HG03565 (cell line): ENCODE results near the gene TSPAN14.
"Not testable (repeated sequence)": the region's sequence is repeated elsewhere in the genome, so short reads cannot be mapped to it uniquely, and the experiment has no call there.

Experiments
- ATAC-seq: cut with Tn5 transposase; IDR thresholded peaks from one replicate; pipeline ENCODE4 v1.9.1; 2021; ENCODE audit warnings: mild to moderate bottlenecking, moderate library complexity; ENCODE audit not compliant: unreplicated experiment

Gene TSPAN14

DNA sequence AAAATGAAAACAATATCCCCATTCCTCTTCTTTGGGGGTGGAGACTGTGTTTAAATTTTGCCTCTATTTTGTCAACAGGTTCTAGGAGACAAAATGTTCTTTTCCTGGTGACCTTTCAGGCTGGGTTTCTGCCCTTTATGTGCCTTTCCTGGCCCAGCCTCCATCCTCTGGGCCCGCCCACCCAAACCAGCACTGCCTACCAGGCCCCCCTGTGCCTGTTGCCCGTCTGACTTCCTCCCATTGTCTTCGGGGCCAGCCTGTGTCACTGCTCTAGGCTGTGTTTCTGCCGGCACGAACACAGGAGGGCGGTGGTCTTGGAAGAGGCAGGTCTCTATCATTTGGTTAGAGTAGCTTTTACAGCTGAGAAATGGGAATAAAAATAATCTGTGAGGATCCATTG lies 13.9 kb downstream of the TSPAN14 start:
- ATAC-seq, result no peak

- no peak for ATAC-seq
Measured at GRCh38 chr10:80468806-80469421, 14.8 kb downstream of the TSPAN14 start.

GRCh38 chr10:80470266-80470665 lies 16.2 kb downstream of the TSPAN14 start:
- ATAC-seq, result no peak

- ATAC-seq, result no peak
Measured at GRCh38 chr10:80471001-80471400, 16.9 kb downstream of the TSPAN14 start.

GRCh38 chr10:80471715-80472233 lies 17.7 kb downstream of the TSPAN14 start:
- peak; percentile 36 for ATAC-seq

DNA sequence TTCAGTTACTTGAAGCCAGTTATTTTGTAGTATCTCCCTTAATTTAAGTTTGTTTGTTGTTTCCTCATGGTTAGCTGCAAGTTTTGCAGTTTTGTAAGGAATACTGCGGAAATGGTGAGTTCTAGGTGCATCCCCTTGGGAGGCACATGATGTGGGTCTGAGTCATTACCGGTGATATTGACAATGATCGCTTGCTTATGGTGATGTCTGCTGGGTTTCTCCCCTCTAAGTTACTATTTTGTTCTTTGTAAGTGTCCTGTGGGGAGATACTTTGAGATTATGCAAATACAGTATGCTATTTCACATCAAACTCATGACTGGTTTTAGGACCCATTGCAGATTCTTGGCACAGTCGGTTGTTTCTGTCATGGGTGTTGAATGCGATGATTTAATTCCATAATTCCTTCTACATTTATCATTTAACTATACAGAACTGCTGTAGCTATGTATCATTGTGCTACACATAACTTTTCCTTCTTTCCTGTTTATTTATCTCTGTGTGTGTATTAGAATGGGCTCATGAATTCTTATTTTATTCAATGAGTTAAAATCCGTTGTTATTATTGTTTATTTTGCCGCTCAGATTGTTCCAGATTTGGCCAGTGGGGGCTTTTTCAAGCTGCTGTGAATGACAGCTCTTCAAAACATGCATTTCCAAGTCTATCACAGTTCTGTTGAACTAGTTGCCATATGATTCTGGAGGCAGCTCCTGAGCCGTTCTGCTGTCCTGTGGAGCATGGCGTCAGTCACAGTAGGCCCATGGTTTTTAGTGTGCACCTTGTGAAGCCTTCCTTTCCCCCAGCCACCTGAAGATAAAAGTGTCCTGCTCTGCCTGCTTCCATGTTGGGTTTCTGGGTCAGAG lies 18.4 kb downstream of the TSPAN14 start:
- ATAC-seq, result peak; percentile 96

DNA sequence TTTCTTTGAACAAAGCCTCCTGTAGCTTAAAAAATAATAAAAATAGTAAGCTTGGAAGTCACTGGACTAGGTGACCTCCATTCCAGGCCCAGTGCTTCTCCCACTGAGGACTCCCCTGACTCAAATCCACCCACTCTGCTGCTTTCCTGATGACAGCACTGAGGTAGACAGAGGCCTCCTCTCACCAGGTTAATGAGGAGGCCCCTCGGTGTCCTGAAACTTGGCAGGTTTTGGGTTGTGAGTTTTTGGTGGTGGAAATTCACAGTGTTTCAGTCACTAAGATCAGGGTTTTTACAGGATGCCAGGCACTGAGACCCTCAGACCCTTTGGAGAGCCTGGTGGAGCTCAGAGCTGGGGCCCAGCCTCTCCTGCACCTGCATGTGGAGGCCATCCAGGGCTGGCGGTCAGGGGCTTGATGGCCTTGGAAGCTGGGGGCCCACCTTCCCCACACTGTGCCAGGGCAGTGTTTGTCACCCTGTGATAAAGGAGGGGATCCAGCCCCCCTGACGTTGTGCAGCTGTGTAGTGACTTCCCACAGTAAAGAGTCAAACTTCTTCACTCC lies 19.1 kb downstream of the TSPAN14 start:
- ATAC-seq, result no peak

- ATAC-seq, result no peak
Measured at GRCh38 chr10:80473692-80474596, 19.8 kb downstream of the TSPAN14 start.

- no peak for ATAC-seq
Measured at GRCh38 chr10:80474597-80474910, 20.4 kb downstream of the TSPAN14 start.

DNA sequence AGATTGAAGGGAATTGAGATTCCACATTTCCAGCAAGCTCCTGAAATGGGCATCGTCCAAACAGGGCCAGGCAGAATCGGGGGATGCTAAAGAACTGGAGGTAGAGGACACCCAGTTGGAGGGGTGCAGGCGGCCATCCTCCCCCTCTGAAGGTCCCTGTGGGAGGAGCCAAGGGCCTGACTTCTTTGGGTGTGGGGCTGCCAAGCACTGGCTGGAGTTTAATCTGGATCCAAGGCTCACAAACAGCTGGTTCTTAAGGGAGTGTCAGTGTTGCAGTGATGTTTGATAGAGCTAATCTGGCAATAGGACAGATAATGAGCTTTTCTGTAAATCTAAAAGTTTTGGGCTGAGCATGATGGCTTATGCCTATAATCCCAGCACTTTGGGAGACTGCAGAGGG lies 20.8 kb downstream of the TSPAN14 start:
- ATAC-seq, result no peak

DNA sequence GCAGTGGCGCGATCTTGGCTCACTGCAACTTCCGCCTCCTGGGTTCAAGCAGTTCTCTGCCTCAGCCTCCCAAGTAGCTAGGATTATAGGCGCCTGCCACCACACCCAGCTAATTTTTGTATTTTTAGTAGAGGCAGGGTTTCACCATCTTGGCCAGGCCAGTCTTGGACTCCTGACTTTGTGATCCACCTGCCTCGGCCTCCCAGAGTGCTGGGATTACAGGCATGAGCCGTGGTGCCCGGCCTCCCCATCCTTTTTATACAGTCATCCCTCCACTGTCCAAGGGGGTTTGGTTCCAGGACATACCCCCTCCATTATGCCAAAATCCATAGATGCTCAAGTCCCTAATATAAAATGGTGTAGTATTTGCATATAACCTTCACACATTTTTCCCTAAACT lies 21.5 kb downstream of the TSPAN14 start:
- not testable (repeated sequence) for ATAC-seq

- no peak for ATAC-seq
Measured at GRCh38 chr10:80476685-80477084, 22.6 kb downstream of the TSPAN14 start.

- no peak for ATAC-seq
Measured at GRCh38 chr10:80477813-80478212, 23.7 kb downstream of the TSPAN14 start.

DNA sequence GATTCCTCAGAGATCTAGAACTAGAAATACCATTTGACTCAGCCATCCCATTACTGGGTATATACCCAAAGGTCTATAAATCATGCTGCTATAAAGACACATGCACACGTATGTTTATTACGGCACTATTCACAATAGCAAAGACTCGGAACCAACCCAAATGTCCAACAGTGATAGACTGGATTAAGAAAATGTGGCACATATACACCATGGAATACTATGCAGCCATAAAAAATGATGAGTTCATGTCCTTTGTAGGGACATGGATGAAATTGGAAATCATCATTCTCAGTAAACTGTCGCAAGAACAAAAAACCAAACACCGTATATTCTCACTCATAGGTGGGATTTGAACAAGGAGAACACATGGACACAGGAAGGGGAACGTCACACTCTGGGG lies 26.3 kb downstream of the TSPAN14 start:
- not testable (repeated sequence) for ATAC-seq

DNA sequence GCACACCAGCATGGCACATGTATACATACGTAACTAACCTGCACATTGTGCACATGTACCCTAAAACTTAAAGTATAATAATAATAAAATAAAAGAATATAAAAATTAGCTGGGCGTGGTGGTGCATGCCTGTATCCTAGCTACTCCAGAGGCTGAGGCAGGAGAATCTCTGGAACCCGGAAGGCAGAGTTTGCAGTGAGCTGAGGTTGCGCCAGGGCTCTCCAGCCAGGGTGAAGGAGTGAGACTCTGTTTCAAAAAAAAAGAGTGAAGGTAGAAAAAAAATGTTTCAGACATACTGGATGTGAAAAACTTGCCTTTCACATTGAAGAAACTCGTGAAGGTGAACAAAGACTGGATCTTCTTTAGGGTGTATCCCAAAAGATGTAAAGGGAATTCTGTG lies 26.7 kb downstream of the TSPAN14 start:
- no peak for ATAC-seq

- ATAC-seq, result no peak
Measured at GRCh38 chr10:80484243-80484642, 30.1 kb downstream of the TSPAN14 start.

GRCh38 chr10:80484676-80485075 lies 30.6 kb downstream of the TSPAN14 start:
- ATAC-seq, result no peak

DNA sequence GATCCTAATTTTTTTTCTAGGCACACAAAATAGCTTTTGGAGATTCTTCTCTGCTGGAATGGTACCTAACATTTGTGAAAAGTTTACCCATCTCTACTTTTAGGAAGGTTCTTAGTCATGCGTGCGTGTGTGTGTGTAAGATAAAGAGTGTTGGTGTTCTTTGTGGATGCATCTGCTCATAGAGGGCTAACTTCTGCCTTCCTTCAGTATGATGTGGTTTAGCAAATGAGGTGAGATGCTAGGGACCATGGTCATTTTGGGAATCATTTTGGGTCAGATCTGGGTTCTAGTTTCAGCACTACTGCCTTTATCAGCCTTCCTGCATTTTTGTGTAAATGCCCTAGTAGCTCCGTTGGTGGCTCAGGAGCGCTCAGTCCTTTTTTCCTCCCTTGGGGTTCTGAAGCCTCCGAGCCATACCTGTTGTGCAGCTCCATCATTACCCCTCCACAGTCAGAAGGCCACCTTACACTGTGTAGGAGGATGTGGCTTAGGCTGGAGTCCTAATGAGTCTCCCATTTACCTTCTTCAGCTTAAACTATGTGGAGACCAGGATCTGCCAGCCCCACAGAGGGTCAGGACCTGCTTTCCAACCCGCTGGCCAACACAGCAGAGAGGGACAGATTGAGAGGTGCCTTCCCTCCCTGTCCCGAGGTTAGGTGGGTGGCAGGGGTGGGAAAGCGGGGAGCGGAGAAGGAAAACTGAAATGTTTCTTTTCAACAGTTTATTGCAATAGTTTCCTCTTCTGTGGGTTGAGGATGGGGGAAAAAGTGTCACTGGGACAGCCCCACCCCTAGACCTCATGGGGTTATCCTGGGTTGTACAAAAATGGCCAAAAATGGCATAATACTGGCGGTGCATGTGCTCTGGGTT lies 31.2 kb downstream of the TSPAN14 start:
- no peak for ATAC-seq

- no peak for ATAC-seq
Measured at GRCh38 chr10:80485946-80486764, 32.0 kb downstream of the TSPAN14 start.
